ENCODE results near the gene ARHGEF26. TPM values are rescaled to one million over a fixed set of nuclear protein-coding genes. Genes with fewer than 3 reads are reported as not detected.

The ARHGEF26 gene
- polyA plus RNA-seq, 10 donors, result 10.5 to 18.7 (median 12.3) TPM

DNA sequence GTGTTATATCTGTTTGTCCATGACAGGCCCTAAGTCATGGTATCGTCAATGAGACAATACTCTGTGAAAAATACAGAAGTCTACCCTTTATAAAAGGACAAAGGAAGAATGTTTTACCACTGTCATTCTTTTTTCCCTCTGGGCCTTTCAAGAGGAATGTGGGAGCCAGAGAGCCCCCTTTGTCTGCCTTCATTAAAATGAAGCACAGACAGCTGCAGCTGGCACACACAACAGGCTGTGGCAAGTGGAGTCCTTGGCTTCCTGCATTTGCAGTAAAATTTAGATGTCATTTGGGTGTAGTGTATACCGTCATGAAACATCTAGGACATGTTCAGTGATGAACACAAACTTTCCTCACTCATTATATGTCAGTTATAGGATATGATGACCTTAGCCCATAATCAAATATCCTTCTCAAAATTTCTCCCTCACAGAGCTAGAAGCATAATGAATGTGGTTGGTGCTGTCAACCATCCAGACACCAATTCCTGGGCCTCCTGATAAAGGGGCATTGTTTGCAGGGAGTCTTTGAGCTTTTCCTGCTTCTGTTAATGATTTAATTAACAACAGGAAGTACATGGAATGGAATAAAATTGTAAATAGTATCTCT, 126.7 kb downstream of the ARHGEF26 start:
- no peak for DNase-seq

GRCh38 chr3:154250291-154250690, 129.1 kb downstream of the ARHGEF26 start:
- no peak for DNase-seq

DNA sequence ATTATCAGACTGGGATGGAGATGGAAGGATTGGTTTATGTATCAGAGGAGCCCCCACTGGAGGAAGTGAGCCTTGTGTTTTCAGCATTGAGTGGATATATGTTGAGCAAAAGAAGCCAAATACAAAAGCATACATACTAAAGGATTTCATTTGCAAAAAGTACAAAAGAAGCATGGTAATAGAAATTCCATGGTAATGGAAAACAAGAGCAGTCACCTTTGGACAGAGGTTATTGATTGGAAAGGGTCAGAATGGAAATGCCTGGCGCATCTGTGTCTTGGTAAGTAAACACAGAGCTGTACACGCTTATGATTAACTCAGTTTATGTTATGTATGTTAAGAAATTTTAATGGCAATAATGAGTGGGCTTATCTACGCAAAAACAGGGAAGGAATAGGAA, 130.4 kb downstream of the ARHGEF26 start:
- no peak for DNase-seq

DNA sequence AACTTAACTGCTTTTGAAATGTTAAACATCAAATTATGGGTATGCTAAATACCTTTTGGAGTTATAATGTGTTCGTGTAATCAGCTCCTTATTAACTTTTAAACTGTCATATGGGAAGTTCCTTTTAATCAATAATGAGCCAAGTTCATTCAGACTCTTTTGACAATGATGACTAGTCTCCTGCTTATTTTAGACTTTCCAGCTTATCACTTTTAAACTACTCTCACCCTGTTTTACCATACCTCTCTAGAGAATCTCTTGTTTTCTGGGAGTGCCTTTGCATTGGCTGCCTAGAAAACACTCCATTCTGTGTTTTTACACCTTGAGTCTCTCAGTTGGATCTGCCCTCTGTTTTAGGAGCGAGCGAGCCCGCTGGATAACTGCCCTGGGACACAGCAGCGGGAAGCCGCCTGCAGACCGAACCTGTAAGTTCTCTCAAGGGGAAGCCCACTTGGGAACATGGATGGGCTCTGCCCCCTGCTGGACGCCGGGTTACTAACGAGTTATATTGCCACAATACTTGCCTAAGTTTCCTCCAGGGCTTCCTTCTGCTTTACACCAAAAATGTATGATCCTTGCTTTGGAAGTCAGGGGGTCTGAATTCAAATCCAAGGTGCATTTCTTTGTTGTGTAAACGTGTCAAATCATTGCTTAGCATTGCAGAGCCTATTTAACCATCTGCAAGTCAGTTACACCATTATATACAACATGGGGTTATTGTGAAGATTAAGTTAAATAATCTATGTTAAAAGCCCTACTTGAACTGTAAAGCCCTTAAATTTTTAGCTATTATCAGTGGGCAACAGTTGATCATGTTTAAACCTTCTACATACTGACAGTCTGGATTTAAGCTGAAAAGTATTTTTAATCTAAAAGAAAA, 131.8 kb downstream of the ARHGEF26 start:
- DNase-seq, result peak; percentile 83 to 93 (median 88)

GRCh38 chr3:154254527-154254926, 133.3 kb downstream of the ARHGEF26 start:
- peak in 2 of 3 donors; percentile 40 to 49 for DNase-seq

- no peak for DNase-seq
Measured at GRCh38 chr3:154273381-154273780, 152.2 kb downstream of the ARHGEF26 start.

- DNase-seq, result no peak
Measured at GRCh38 chr3:154274348-154274747, 153.2 kb downstream of the ARHGEF26 start.

DNA sequence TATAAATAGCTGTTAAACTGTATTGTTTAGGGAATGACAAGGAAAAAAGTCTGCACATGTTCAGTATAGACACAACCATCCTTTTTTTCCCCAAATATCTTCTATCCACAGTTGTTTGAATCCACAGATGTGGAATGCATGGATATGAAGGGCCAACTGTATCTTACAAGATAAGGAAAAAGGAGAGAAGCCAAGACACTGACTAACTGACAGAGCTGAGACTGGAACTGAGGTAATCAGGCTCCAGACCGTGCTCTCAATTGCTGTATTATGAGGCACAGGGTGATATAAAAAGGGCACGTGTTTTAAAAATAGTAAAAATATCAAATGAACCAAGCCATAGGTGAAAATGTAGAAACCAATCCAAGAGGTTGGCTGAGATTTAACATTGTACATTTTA, 154.1 kb downstream of the ARHGEF26 start:
- no peak for DNase-seq

DNA sequence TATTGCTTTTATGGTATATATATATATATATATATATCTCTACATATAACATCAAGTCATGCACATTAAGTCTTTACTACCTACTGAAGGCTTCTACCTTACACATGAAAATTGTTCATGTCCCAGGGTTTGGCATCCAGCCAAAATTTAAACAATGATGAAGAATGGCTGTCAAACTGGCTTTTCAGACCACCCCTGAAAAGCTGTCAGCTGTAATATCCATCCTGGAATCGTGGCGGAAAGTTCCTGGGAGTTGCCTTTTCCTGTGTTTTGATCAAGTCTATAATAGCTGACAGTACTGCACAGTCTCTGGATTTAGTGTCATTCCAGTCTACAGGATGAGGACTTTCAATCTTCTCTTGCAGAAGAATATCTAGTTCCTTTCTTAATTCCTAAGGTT, 154.8 kb downstream of the ARHGEF26 start:
- DNase-seq, result peak in 1 of 3 donors; percentile 14

- DNase-seq, result no peak
Measured at GRCh38 chr3:154280161-154280560, 159.0 kb downstream of the ARHGEF26 start.

DNA sequence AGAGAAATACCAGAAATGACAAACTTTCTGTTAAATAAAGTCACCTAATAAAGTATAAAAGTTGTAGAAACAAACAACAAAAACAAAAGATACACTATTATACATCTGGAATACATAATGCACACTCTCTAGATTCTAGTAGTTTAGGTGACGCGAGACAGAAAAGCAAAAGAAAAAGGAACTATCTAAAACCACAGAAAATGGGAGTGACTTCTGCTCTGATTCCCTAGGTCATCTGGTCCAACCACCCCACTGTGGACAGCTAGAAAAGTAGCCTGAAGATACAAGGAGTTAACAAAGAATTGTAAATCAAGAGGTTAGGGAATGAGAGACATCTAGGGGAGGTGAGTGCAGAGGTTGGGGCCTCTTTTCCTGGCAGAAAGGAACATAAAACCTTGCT, 164.0 kb downstream of the ARHGEF26 start:
- DNase-seq, result no peak

GRCh38 chr3:154290187-154290586, 169.0 kb downstream of the ARHGEF26 start:
- DNase-seq, result no peak

DNA sequence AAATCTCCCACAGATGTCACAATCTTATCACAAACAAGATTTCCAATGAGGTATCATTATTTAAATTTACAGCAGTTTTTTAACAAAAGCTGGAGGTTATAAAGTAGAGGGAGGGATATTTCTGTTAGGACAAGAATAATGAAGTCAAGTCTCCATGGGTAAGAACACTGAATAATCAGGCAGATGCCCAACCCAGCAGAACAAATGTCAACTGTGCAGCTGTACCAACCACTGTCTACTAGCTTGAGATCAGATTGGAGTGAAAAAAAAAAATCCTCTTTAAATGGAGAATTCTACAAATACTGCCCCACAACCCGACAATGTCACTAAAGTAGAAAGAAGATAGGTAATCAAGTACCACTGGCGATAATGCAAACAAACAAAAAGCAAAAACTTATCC, 172.8 kb downstream of the ARHGEF26 start:
- DNase-seq, result no peak

GRCh38 chr3:154301561-154301960, 180.4 kb downstream of the ARHGEF26 start:
- DNase-seq, result no peak

DNA sequence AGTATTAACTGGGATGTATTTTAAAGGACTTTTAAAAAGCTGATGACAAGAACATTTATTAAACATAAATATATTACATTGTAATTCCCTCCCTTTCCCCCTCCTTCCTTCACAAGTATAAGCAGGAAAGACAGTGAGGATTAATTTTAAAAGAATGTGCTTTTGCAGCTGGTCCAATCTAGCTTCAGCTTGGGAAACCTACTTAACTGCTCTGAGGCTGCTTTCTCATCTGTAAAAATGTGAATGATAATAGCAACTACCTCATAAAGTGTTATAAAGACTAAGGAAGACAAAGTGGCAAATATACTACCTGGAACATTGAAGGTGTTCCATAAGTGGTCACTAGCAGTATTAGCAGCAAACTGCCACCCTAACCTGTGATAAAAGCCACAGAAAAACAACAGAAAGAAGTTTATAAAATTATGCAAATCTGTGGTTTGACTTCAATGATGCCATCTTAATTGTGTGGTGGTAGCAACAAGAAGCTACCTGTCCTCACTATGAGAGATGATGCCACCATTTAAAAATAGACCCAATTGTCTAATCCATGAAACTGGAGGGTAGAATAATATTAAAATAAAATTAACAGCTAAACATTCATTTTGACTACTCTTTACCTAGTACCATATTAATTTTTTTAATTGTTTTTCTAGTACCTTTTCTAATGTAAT, 183.1 kb downstream of the ARHGEF26 start:
- no peak for DNase-seq

DNA sequence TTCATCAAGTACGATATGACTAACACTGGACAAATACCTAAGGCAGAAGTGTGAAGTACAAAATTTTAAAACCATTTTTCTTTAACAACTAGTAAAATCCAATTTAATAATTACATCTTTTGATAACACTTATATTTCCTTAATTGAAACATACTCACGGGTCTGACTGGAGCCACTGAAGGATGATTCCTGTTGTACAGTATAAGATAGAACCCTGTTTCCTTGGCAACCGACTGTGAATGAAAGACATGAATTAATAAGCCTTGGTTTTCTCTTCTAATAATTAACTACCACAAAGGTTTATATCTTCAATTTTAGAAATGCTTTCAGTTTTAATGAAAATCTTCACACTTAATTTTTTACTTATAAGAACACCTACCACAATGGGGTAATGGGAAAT, 183.7 kb downstream of the ARHGEF26 start:
- DNase-seq, result no peak

- no peak for DNase-seq
Measured at GRCh38 chr3:154307363-154307762, 186.2 kb downstream of the ARHGEF26 start.

Other genes starting within 250 kb of the ARHGEF26 start
- gene DHX36, start 203.1 kb downstream of the ARHGEF26 start, polyA plus RNA-seq (ENCODE audit: insufficient read length in 10 of 10), result 10 to 100 TPM; 37.9 to 61.0 (median 52.7) TPM